ENCODE measurements around the gene CRTC1. TPM values are rescaled to one million over a fixed set of nuclear protein-coding genes. Genes with fewer than 3 reads are reported as not detected.

Gene CRTC1
- total and polyA plus RNA-seq, 4 donors = 1.5 to 3.5 (median 1.9) TPM

- TF ChIP-seq REST (IDR thresholded peaks at IDR 0.05) = no peak
- no peak for TF ChIP-seq HNF4A (conservative IDR thresholded peaks at IDR 0.05)
- TF ChIP-seq YY1 (IDR thresholded peaks at IDR 0.05) = no peak
- TF ChIP-seq HNF4G (IDR thresholded peaks at IDR 0.05) = no peak
- TF ChIP-seq, protein P1, sequence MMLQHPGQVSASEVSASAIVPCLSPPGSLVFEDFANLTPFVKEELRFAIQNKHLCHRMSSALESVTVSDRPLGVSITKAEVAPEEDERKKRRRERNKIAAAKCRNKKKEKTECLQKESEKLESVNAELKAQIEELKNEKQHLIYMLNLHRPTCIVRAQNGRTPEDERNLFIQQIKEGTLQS (IDR thresholded peaks at IDR 0.05) = no peak
- TF ChIP-seq RAD21 (IDR thresholded peaks at IDR 0.05) = no peak
- TF ChIP-seq MAX (IDR thresholded peaks at IDR 0.05) = no peak
- no peak for TF ChIP-seq EGR1 (IDR thresholded peaks at IDR 0.05; ENCODE audit: low read depth in 2 of 2)
- no peak for TF ChIP-seq JUND (IDR thresholded peaks at IDR 0.05)
- TF ChIP-seq SP1 (IDR thresholded peaks at IDR 0.05) = no peak
- no peak for TF ChIP-seq NR2F2 (IDR thresholded peaks at IDR 0.05)
- TF ChIP-seq TAF1 (conservative IDR thresholded peaks at IDR 0.05) = no peak
These were observed 25.1 kb upstream of the CRTC1 start (continued) for GRCh38 chr19:18658366-18658855.

DNA sequence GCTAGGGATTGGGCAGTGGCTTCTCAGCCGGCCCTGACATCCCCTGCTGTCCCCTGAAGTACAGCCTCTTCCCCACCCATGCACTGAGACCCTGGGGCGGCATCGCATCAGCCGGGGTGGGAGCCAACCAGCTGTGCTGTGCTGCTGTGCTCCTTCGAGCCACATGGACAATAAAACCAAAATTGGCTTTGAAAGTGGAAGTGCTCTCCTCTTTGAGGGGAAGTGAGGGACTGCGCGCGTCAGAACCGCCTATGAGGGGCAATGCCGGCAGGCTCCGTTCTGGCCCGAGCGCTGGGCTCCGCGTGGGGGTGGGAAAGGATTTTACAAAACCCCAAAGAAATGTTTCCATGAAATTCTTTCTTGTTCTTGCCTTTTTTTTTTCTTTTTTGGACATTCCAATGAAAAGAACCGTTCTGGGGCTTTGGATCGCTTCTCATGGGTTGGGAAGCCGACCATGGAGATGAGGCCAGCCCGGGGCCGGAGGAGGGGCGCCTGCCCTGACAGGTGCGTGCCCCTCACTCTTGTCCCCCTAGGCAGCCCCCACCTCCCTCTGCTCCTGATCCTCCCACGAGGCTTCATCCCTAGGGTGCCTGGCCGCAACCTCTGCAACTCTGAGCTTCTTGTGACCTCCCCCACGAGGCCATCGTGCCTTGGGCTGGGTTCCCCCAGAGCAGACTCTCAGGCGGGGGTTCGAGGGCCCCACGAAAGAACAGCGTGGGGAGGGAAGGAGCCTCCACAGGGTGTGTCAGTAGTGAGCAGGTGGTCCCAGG lies 24.0 kb upstream of the CRTC1 start:
- DNase-seq (ENCODE audit: low spot score) = no peak

DNA sequence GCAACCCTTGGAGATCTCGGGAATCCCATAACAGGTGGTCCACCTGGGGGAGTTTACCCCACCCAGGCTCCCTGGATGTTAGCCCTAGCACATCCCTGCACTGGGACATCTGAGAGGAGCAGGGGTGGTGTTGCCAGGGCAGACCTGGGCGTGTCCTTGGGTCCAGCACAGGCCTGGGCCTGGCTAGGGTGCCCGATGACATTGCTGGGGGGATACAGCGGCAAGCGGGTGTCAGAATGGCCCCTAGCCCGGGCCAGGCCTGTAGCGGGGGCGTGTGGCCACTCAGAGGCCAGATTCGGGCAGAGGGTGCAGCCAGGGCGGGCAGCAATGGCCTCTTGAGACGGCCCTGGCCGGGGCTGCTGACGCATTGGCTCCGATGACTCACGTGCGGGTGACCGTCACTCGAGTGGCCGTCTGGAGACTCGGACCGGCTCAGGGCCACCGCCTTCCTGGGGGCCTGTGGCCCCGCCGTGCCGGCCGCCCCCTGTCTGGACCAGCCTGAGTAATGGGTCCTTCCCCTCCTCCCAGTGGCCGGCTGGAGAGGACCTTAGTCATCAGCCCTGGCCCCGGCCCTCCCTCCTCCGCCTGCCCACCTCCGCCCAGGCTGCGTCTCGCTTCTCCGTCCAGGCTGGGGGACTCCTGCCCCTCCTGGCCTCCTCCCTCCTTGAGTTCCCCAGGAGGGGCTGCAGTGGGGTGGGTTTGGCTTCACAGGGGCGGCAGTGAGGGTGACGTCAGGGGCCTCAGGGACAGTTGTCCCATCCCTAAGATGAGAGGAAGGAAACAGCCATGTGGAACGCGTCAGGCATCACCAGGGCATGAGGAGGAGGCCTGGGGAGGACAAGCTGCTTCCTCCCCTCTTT lies 23.2 kb upstream of the CRTC1 start:
- no peaks in the 10 kb centered on the region for H3K9me3 ChIP-seq (ENCODE audit: control insufficient read depth in 4 of 4, low read length in 3 of 4)
- no peak overlapping the region for H3K4me3 ChIP-seq (ENCODE audit: low read depth in 1 of 3, low read length in 3 of 3)
- no peaks in the 10 kb centered on the region for H3K27me3 ChIP-seq (ENCODE audit: control insufficient read depth in 4 of 4, insufficient read depth in 4 of 4, low read length in 3 of 4)
- DNase-seq (ENCODE audit: low spot score) = no peak
- H3K36me3 ChIP-seq (ENCODE audit: control insufficient read depth in 4 of 4, insufficient read depth in 3 of 4, low read depth in 1 of 4, low read length in 3 of 4) = no peaks in the 10 kb centered on the region
- H3K27ac ChIP-seq (ENCODE audit: low read depth in 1 of 2, low read length in 2 of 2) = no peak overlapping the region
- TF ChIP-seq RAD21 (IDR thresholded peaks at IDR 0.05) (no peak), TAF1 (conservative IDR thresholded peaks at IDR 0.05) (no peak), REST (IDR thresholded peaks at IDR 0.05) (no peak), FOXA2 (IDR thresholded peaks at IDR 0.05) (no peak), FOXA1 (IDR thresholded peaks at IDR 0.05) (no peak)
- TF ChIP-seq, protein P1 (IDR thresholded peaks at IDR 0.05) = no peak
- TF ChIP-seq, protein P2, sequence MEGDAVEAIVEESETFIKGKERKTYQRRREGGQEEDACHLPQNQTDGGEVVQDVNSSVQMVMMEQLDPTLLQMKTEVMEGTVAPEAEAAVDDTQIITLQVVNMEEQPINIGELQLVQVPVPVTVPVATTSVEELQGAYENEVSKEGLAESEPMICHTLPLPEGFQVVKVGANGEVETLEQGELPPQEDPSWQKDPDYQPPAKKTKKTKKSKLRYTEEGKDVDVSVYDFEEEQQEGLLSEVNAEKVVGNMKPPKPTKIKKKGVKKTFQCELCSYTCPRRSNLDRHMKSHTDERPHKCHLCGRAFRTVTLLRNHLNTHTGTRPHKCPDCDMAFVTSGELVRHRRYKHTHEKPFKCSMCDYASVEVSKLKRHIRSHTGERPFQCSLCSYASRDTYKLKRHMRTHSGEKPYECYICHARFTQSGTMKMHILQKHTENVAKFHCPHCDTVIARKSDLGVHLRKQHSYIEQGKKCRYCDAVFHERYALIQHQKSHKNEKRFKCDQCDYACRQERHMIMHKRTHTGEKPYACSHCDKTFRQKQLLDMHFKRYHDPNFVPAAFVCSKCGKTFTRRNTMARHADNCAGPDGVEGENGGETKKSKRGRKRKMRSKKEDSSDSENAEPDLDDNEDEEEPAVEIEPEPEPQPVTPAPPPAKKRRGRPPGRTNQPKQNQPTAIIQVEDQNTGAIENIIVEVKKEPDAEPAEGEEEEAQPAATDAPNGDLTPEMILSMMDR (IDR thresholded peaks at IDR 0.05; ENCODE audit: low read depth, low read length, missing input control) = no peak
- WGBS = 93% methylated on average over 37 of the region's 37 CpGs
- no peaks in the 10 kb centered on the region for H3K4me1 ChIP-seq (ENCODE audit: control insufficient read depth in 4 of 4, insufficient read depth in 4 of 4, low read length in 3 of 4)
- H3K9ac ChIP-seq (ENCODE audit: low read depth in 1 of 2, low read length in 2 of 2) = no peak overlapping the region

More for the DNA sequence above, 24.0 kb upstream of the CRTC1 start:
- no peak overlapping the region for H3K27ac ChIP-seq (ENCODE audit: low read depth in 1 of 2, low read length in 2 of 2)
- H3K36me3 ChIP-seq (ENCODE audit: control insufficient read depth in 4 of 4, insufficient read depth in 3 of 4, low read depth in 1 of 4, low read length in 3 of 4) = no peaks in the 10 kb centered on the region
- H3K9me3 ChIP-seq (ENCODE audit: control insufficient read depth in 4 of 4, low read length in 3 of 4) = no peaks in the 10 kb centered on the region
- no peaks in the 10 kb centered on the region for H3K27me3 ChIP-seq (ENCODE audit: control insufficient read depth in 4 of 4, insufficient read depth in 4 of 4, low read length in 3 of 4)
- 84% methylated on average over 30 of the region's 30 CpGs for WGBS
- no peak overlapping the region for H3K9ac ChIP-seq (ENCODE audit: low read depth in 1 of 2, low read length in 2 of 2)
- H3K4me3 ChIP-seq (ENCODE audit: low read depth in 1 of 3, low read length in 3 of 3) = no peak overlapping the region
- no peaks in the 10 kb centered on the region for H3K4me1 ChIP-seq (ENCODE audit: control insufficient read depth in 4 of 4, insufficient read depth in 4 of 4, low read length in 3 of 4)
- TF ChIP-seq RAD21 (IDR thresholded peaks at IDR 0.05) (no peak), GABPA (IDR thresholded peaks at IDR 0.05 in 1 of 2, conservative IDR thresholded peaks at IDR 0.05 in 1 of 2) (no peak)

Measured in liver (tissue), 9 donors.